ENCODE data around the gene DLG1. TPM values are rescaled to one million over a fixed set of nuclear protein-coding genes. Genes with fewer than 3 reads are reported as not detected.

The DLG1 gene
- total and polyA plus RNA-seq, 4 donors = 12.7 to 51.2 (median 22.3) TPM

- no peaks in the 10 kb centered on the region for H3K27me3 ChIP-seq (ENCODE audit: control insufficient read depth in 4 of 4, insufficient read depth in 4 of 4, low read length in 3 of 4)
- no peaks in the 10 kb centered on the region for H3K36me3 ChIP-seq (ENCODE audit: control insufficient read depth in 4 of 4, insufficient read depth in 3 of 4, low read depth in 1 of 4, low read length in 3 of 4)
- peak within 1 kb of the TSS in 1 of 2 donors; percentile 27 for H3K9ac ChIP-seq (ENCODE audit: low read depth in 1 of 2, low read length in 2 of 2)
- peaks cover 0 to 10% (median 6%) of the 10 kb centered on the region in 4 donors for H3K4me1 ChIP-seq (ENCODE audit: control insufficient read depth in 4 of 4, insufficient read depth in 4 of 4, low read length in 3 of 4)
- DNase-seq (ENCODE audit: low spot score) = peak; percentile 75
- WGBS = 3% methylated on average over 60 of the region's 60 CpGs
- TF ChIP-seq RAD21 (IDR thresholded peaks at IDR 0.05) = peak in 1 of 2 donors; percentile 23
- TF ChIP-seq, protein P1, sequence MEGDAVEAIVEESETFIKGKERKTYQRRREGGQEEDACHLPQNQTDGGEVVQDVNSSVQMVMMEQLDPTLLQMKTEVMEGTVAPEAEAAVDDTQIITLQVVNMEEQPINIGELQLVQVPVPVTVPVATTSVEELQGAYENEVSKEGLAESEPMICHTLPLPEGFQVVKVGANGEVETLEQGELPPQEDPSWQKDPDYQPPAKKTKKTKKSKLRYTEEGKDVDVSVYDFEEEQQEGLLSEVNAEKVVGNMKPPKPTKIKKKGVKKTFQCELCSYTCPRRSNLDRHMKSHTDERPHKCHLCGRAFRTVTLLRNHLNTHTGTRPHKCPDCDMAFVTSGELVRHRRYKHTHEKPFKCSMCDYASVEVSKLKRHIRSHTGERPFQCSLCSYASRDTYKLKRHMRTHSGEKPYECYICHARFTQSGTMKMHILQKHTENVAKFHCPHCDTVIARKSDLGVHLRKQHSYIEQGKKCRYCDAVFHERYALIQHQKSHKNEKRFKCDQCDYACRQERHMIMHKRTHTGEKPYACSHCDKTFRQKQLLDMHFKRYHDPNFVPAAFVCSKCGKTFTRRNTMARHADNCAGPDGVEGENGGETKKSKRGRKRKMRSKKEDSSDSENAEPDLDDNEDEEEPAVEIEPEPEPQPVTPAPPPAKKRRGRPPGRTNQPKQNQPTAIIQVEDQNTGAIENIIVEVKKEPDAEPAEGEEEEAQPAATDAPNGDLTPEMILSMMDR (IDR thresholded peaks at IDR 0.05; ENCODE audit: low read depth, low read length, missing input control) = peak; percentile 62
- TF ChIP-seq EGR1 (IDR thresholded peaks at IDR 0.05; ENCODE audit: low read depth in 2 of 2) = no peak
- H3K4me3 ChIP-seq (ENCODE audit: low read depth in 1 of 3, low read length in 3 of 3) = peak within 1 kb of the TSS in 2 of 3 donors; percentile 27 to 53
- no peak within 1 kb of the TSS for H3K27ac ChIP-seq (ENCODE audit: low read depth in 1 of 2, low read length in 2 of 2)
- no peaks in the 10 kb centered on the region for H3K9me3 ChIP-seq (ENCODE audit: control insufficient read depth in 4 of 4, low read length in 3 of 4)
Observed at GRCh38 chr3:197029511-197030167, 268.8 kb downstream of the DLG1 start, which contains the start of gene MELTF. TSS of gene MELTF (minus strand) at chr3:197029817. CDS start at chr3:197029702, 115 bp downstream.

GRCh38 chr3:197028728-197029510 lies 269.5 kb downstream of the DLG1 start:
- peak; percentile 33 for DNase-seq (ENCODE audit: low spot score)
- TF ChIP-seq FOXA1 (IDR thresholded peaks at IDR 0.05) (no peak), HNF4A (conservative IDR thresholded peaks at IDR 0.05) (no peak), RXRA (IDR thresholded peaks at IDR 0.05) (no peak), GABPA (IDR thresholded peaks at IDR 0.05 in 1 of 2, conservative IDR thresholded peaks at IDR 0.05 in 1 of 2) (no peak), TAF1 (conservative IDR thresholded peaks at IDR 0.05) (no peak), ZBTB33 (IDR thresholded peaks at IDR 0.05) (no peak), YY1 (IDR thresholded peaks at IDR 0.05) (no peak), EGR1 (IDR thresholded peaks at IDR 0.05; ENCODE audit: low read depth in 2 of 2) (no peak), NR2F2 (IDR thresholded peaks at IDR 0.05) (no peak), SP1 (IDR thresholded peaks at IDR 0.05) (no peak), FOXA2 (IDR thresholded peaks at IDR 0.05) (no peak), ATF3 (IDR thresholded peaks at IDR 0.05) (no peak)
- TF ChIP-seq, protein P1 (IDR thresholded peaks at IDR 0.05; ENCODE audit: low read depth, low read length, missing input control) = no peak
- TF ChIP-seq, protein P2, sequence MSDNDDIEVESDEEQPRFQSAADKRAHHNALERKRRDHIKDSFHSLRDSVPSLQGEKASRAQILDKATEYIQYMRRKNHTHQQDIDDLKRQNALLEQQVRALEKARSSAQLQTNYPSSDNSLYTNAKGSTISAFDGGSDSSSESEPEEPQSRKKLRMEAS (IDR thresholded peaks at IDR 0.05) = no peak
- TF ChIP-seq, protein P3, sequence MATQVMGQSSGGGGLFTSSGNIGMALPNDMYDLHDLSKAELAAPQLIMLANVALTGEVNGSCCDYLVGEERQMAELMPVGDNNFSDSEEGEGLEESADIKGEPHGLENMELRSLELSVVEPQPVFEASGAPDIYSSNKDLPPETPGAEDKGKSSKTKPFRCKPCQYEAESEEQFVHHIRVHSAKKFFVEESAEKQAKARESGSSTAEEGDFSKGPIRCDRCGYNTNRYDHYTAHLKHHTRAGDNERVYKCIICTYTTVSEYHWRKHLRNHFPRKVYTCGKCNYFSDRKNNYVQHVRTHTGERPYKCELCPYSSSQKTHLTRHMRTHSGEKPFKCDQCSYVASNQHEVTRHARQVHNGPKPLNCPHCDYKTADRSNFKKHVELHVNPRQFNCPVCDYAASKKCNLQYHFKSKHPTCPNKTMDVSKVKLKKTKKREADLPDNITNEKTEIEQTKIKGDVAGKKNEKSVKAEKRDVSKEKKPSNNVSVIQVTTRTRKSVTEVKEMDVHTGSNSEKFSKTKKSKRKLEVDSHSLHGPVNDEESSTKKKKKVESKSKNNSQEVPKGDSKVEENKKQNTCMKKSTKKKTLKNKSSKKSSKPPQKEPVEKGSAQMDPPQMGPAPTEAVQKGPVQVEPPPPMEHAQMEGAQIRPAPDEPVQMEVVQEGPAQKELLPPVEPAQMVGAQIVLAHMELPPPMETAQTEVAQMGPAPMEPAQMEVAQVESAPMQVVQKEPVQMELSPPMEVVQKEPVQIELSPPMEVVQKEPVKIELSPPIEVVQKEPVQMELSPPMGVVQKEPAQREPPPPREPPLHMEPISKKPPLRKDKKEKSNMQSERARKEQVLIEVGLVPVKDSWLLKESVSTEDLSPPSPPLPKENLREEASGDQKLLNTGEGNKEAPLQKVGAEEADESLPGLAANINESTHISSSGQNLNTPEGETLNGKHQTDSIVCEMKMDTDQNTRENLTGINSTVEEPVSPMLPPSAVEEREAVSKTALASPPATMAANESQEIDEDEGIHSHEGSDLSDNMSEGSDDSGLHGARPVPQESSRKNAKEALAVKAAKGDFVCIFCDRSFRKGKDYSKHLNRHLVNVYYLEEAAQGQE (IDR thresholded peaks at IDR 0.05) = no peak
- Histone ChIP-seq H3K36me3 (ENCODE audit: control insufficient read depth in 4 of 4, insufficient read depth in 3 of 4, low read depth in 1 of 4, low read length in 3 of 4) (no peaks in the 10 kb centered on the region), H3K27me3 (ENCODE audit: control insufficient read depth in 4 of 4, insufficient read depth in 4 of 4, low read length in 3 of 4) (no peaks in the 10 kb centered on the region), H3K4me3 (ENCODE audit: low read depth in 1 of 3, low read length in 3 of 3) (peak overlapping the region in 2 of 3 donors; percentile 27 to 53), H3K9ac (ENCODE audit: low read depth in 1 of 2, low read length in 2 of 2) (peak overlapping the region in 1 of 2 donors; percentile 27), H3K9me3 (ENCODE audit: control insufficient read depth in 4 of 4, low read length in 3 of 4) (no peaks in the 10 kb centered on the region), H3K4me1 (ENCODE audit: control insufficient read depth in 4 of 4, insufficient read depth in 4 of 4, low read length in 3 of 4) (peaks cover 0 to 10% (median 6%) of the 10 kb centered on the region in 4 donors), H3K27ac (ENCODE audit: low read depth in 1 of 2, low read length in 2 of 2) (no peak overlapping the region)
- 12% methylated on average over 67 of the region's 67 CpGs for WGBS

All from liver (tissue), 9 donors.